H9 (cell line): ENCODE data around the gene PRR23E. TPM values are rescaled to one million over a fixed set of nuclear protein-coding genes. Genes with fewer than 3 reads are reported as not detected.

Experiments used
- DNase-seq: peaks from one replicate; pipeline ENCODE4 v3.0.0-alpha.2; 2017
- H2AFZ ChIP-seq: one replicate; pipeline ENCODE4 v1.6.1; 2013; ENCODE audit warnings: mild to moderate bottlenecking, low read length, control low read depth, moderate library complexity
- H2AK5ac ChIP-seq: 2 replicates; pipeline ENCODE4 v1.6.1; 2013; ENCODE audit warnings: low read length, control low read depth, mixed read lengths; ENCODE audit not compliant: insufficient read length
- H2BK120ac ChIP-seq: one replicate; pipeline ENCODE4 v1.6.1; 2013; ENCODE audit warnings: low read depth, mild to moderate bottlenecking, low read length, control low read depth, inconsistent platforms; ENCODE audit not compliant: poor library complexity, severe bottlenecking
- H2BK12ac ChIP-seq: 2 replicates; pipeline ENCODE4 v1.6.1; 2013; ENCODE audit warnings: low read length, control low read depth, mixed read lengths, low read depth; ENCODE audit not compliant: insufficient read length
- H2BK15ac ChIP-seq: 2 replicates; pipeline ENCODE4 v1.6.1; 2013; ENCODE audit warnings: low read depth, low read length, control low read depth
- H2BK20ac ChIP-seq: one replicate; pipeline ENCODE4 v1.6.1; 2013; ENCODE audit warnings: low read depth, mild to moderate bottlenecking, low read length, control low read depth, inconsistent platforms; ENCODE audit not compliant: poor library complexity, severe bottlenecking
- H2BK5ac ChIP-seq: 2 replicates; pipeline ENCODE4 v1.6.1; 2013; ENCODE audit warnings: low read length, control low read depth, mixed read lengths; ENCODE audit not compliant: insufficient read length
- H3K14ac ChIP-seq: 2 replicates; pipeline ENCODE4 v1.6.1; 2013; ENCODE audit warnings: low read length, control low read depth; ENCODE audit not compliant: insufficient read depth
- H3K18ac ChIP-seq: 2 replicates; pipeline ENCODE4 v1.6.1; 2013; ENCODE audit warnings: low read depth, mild to moderate bottlenecking, mixed read lengths, low read length, control low read depth; ENCODE audit not compliant: insufficient read length
- H3K23ac ChIP-seq: 2 replicates; pipeline ENCODE4 v1.6.1; 2013; ENCODE audit warnings: low read length, control low read depth, mixed read lengths, low read depth; ENCODE audit not compliant: insufficient read length
- H3K23me2 ChIP-seq: 2 replicates; pipeline ENCODE4 v1.6.1; 2013; ENCODE audit warnings: low read depth, mild to moderate bottlenecking, mixed read lengths, low read length, control low read depth; ENCODE audit not compliant: insufficient read length, poor library complexity, severe bottlenecking
- H3K27ac ChIP-seq: 2 replicates; pipeline ENCODE4 v1.5.1; 2013; ENCODE audit warnings: low read length, control low read depth, mixed read lengths, low read depth; ENCODE audit not compliant: insufficient read length
- H3K27me3 ChIP-seq: 2 replicates; pipeline ENCODE4 v1.6.1; 2013; ENCODE audit warnings: low read length, control low read depth, inconsistent platforms; ENCODE audit not compliant: insufficient read depth
- H3K4ac ChIP-seq: 2 replicates; pipeline ENCODE4 v1.6.1; 2013; ENCODE audit warnings: low read depth, mild to moderate bottlenecking, control low read depth, inconsistent platforms, low read length, moderate library complexity
- H3K4me1 ChIP-seq: 2 replicates; pipeline ENCODE4 v1.6.1; 2013; ENCODE audit warnings: low read length, control low read depth, inconsistent platforms; ENCODE audit not compliant: insufficient read depth
- H3K4me2 ChIP-seq: 2 replicates; pipeline ENCODE4 v1.6.1; 2013; ENCODE audit warnings: low read length, control low read depth, mixed read lengths; ENCODE audit not compliant: insufficient read length, insufficient read depth
- H3K56ac ChIP-seq: 2 replicates; pipeline ENCODE4 v1.6.1; 2013; ENCODE audit warnings: low read depth, mild to moderate bottlenecking, mixed read lengths, low read length, control low read depth; ENCODE audit not compliant: insufficient read length
- H3K79me1 ChIP-seq: 2 replicates; pipeline ENCODE4 v1.6.1; 2013; ENCODE audit warnings: low read depth, mild to moderate bottlenecking, moderate library complexity, low read length, control low read depth, inconsistent platforms; ENCODE audit not compliant: insufficient read depth, poor library complexity, severe bottlenecking
- H3K79me2 ChIP-seq: 2 replicates; pipeline ENCODE4 v1.6.1; 2013; ENCODE audit warnings: low read length, control low read depth, inconsistent platforms; ENCODE audit not compliant: insufficient read depth
- H3K9ac ChIP-seq: 2 replicates; pipeline ENCODE4 v1.6.1; 2013; ENCODE audit warnings: low read length, control low read depth, mixed read lengths; ENCODE audit not compliant: insufficient read length; ENCODE audit errors: extremely low read depth
- H3K9me3 ChIP-seq: one replicate; pipeline ENCODE4 v1.6.1; 2013; ENCODE audit warnings: low read depth, low read length, inconsistent platforms; ENCODE audit not compliant: control insufficient read depth
- H3T11ph ChIP-seq: one replicate; pipeline ENCODE4 v1.6.1; 2013; ENCODE audit warnings: mild to moderate bottlenecking, low read length, control low read depth, inconsistent platforms
- H4K20me1 ChIP-seq: one replicate; pipeline ENCODE4 v1.6.1; 2013; ENCODE audit not compliant: control insufficient read depth, insufficient read length, insufficient read depth
- H4K5ac ChIP-seq: 2 replicates; pipeline ENCODE4 v1.6.1; 2013; ENCODE audit warnings: low read depth, mild to moderate bottlenecking, mixed read lengths, low read length, control low read depth; ENCODE audit not compliant: insufficient read length
- H4K8ac ChIP-seq: replicated peaks from 2 replicates; pipeline ENCODE4 v1.6.1; 2013; ENCODE audit warnings: low read length, control low read depth, mixed read lengths, low read depth; ENCODE audit not compliant: insufficient read length
- H4K91ac ChIP-seq: 2 replicates; pipeline ENCODE4 v1.6.1; 2013; ENCODE audit warnings: low read depth, mild to moderate bottlenecking, moderate library complexity, mixed read lengths, low read length, control low read depth; ENCODE audit not compliant: insufficient read length
- H3K27ac Mint-ChIP-seq, 3 experiments: 2 replicates in 2 of 3; 3 replicates in 1 of 3; pipeline ENCODE4 v1.8.0; 2020 to 2021; ENCODE audit warnings: mixed read lengths in 3 of 3, mild to moderate bottlenecking in 1 of 3, moderate library complexity in 1 of 3
- H3K27me3 Mint-ChIP-seq: 2 replicates; pipeline ENCODE4 v1.8.0; 2021; ENCODE audit warnings: low read depth, mild to moderate bottlenecking, moderate library complexity, mixed read lengths
- H3K36me3 Mint-ChIP-seq, 3 experiments: 2 replicates in 2 of 3; 3 replicates in 1 of 3; pipeline ENCODE4 v1.8.0; 2020 to 2021; ENCODE audit warnings: low read depth in 3 of 3, mixed read lengths in 3 of 3; ENCODE audit not compliant: insufficient read depth in 1 of 3
- H3K4me1 Mint-ChIP-seq, 2 experiments: 2 replicates each; pipeline ENCODE4 v1.8.0; 2020; ENCODE audit warnings: mixed read lengths in 2 of 2
- H3K4me3 Mint-ChIP-seq, 2 experiments: 2 replicates in 1 of 2; 3 replicates in 1 of 2; pipeline ENCODE4 v1.8.0; 2020 to 2021; ENCODE audit warnings: mild to moderate bottlenecking in 2 of 2, mixed read lengths in 2 of 2, moderate library complexity in 1 of 2
- H3K9me3 Mint-ChIP-seq, 2 experiments: 2 replicates in 1 of 2; 3 replicates in 1 of 2; pipeline ENCODE4 v1.8.0; 2020; ENCODE audit warnings: mild to moderate bottlenecking in 2 of 2, mixed read lengths in 2 of 2, moderate library complexity in 1 of 2
- WGBS: extraction: QIAGEN DNeasy Blood & Tissue Kit; methylation state at CpG from one replicate; pipeline ENCODE4 v1.1.7; 2013; ENCODE audit warnings: missing lambda C conversion rate, low lambda C conversion rate, mixed read lengths; ENCODE audit not compliant: insufficient read length; ENCODE audit errors: extremely low coverage; 5-methylcytosine and 5-hydroxymethylcytosine counted together
- long read RNA-seq: library from polyadenylated mRNA; unstranded; transcript quantifications from one replicate; pipeline ENCODE4 v2.0.0, GENCODE V29; 2020
- total RNA-seq: library from RNA; stranded (reverse); gene quantifications from 2 replicates; pipeline ENCODE4 v1.2.1, GENCODE V29; 2021
- TF ChIP-seq, protein P1 (sequence below): fragments of 200-600 bp; sonication (generic); conservative IDR thresholded peaks from 3 replicates; pipeline ENCODE4 v1.8.0; 2021; ENCODE audit warnings: antibody characterized with exemption, mild to moderate bottlenecking

The PRR23E gene, protein sequence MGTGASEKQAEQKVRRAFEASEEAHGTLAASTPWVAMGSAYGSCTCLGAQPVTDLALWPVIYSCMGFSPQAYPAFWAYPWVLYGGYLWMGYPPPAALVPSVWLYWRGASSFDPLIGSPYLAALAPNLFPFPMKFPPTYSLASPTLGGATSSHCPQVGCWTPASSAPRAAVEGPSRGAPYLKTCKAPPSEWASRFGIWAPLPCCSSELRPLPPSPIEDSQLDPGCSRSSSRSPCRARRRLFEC
- total RNA-seq, result not detected in 2 replicates
- long read RNA-seq, result 0 reads

DNA sequence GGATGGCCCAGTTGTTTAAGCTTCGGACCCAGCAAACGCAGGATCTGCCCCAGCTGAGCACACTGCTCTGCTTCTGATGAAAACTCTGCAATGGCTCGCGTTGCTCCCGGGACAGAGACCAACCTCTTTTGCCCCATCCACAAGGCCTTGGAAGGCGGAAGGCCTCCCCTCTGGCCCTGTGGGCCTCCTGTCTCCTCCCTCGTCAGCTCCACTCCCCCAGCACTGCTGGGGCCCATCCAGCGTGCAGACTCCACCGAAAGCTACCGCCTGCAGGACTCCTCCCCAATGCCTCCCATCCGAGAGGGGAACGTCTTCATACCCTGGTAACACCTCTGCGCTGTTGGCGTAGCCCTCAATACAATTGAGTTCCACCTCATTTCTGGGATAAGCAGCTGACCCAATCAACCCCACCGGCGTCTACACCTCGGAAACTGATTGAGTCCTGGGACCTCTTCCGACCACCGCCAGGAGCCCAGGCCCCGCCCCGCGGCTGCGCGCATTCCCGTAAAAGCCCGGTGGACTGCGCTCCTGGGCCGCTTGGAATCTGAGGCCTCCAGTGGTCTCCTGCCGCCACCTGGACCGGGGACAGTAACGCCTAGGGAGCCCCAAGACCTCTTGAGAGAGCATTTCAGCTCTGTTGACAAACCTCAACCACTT, at the start of gene PRR23E:
Gene PRR23E, plus strand, starts transcription at position 556 of the 657 bp plus-strand sequence. CDS start 3,555 bp downstream, outside the sequence.
- no peaks in the 10 kb centered on the region for H3K79me1 ChIP-seq
- DNase-seq, result no peak
- no peak within 1 kb of the TSS for H3K4me3 Mint-ChIP-seq

More for the DNA sequence above, at the start of gene PRR23E:
- peaks cover 0 to 5% of the 10 kb centered on the region in 2 experiments; a peak in 3 of 5 replicates for H3K9me3 Mint-ChIP-seq
- Histone ChIP-seq H2BK12ac (no peak within 1 kb of the TSS), H2AK5ac (no peak within 1 kb of the TSS), H3K9me3 (no peaks in the 10 kb centered on the region), H3K27me3 (no peaks in the 10 kb centered on the region), H3K9ac (no peak within 1 kb of the TSS), H4K91ac (no peak within 1 kb of the TSS), H2BK15ac (no peak within 1 kb of the TSS), H2BK120ac (no peak within 1 kb of the TSS), H3K18ac (no peak within 1 kb of the TSS), H2BK20ac (no peak within 1 kb of the TSS), H3K79me2 (no peaks in the 10 kb centered on the region), H3K56ac (no peak within 1 kb of the TSS), H4K5ac (no peak within 1 kb of the TSS), H4K8ac (no peak within 1 kb of the TSS), H2BK5ac (no peak within 1 kb of the TSS), H3K14ac (no peak within 1 kb of the TSS; the same call in 1 of the 2 replicates), H3T11ph (no peak within 1 kb of the TSS), H3K23me2 (no peaks in the 10 kb centered on the region), H3K4me2 (no peak within 1 kb of the TSS), H3K4me1 (no peaks in the 10 kb centered on the region), H3K23ac (no peak within 1 kb of the TSS), H3K4ac (no peak within 1 kb of the TSS), H2AFZ (no peak within 1 kb of the TSS), H3K27ac (no peak within 1 kb of the TSS), H4K20me1 (no peaks in the 10 kb centered on the region)
- H3K4me1 Mint-ChIP-seq, result peaks cover 6 to 8% of the 10 kb centered on the region in 2 experiments
- H3K36me3 Mint-ChIP-seq, result no peaks in the 10 kb centered on the region
- H3K27me3 Mint-ChIP-seq, result peaks cover 12% of the 10 kb centered on the region
- no peak within 1 kb of the TSS for H3K27ac Mint-ChIP-seq
- TF ChIP-seq, protein P1, sequence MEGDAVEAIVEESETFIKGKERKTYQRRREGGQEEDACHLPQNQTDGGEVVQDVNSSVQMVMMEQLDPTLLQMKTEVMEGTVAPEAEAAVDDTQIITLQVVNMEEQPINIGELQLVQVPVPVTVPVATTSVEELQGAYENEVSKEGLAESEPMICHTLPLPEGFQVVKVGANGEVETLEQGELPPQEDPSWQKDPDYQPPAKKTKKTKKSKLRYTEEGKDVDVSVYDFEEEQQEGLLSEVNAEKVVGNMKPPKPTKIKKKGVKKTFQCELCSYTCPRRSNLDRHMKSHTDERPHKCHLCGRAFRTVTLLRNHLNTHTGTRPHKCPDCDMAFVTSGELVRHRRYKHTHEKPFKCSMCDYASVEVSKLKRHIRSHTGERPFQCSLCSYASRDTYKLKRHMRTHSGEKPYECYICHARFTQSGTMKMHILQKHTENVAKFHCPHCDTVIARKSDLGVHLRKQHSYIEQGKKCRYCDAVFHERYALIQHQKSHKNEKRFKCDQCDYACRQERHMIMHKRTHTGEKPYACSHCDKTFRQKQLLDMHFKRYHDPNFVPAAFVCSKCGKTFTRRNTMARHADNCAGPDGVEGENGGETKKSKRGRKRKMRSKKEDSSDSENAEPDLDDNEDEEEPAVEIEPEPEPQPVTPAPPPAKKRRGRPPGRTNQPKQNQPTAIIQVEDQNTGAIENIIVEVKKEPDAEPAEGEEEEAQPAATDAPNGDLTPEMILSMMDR, result no peak
- no CpG with 5 or more reads among the region's 31 CpGs for WGBS
